ENCODE results near the gene MSI1.

MSI1 gene

GRCh38 chr12:120367233-120367923 is 1.6 kb downstream of the MSI1 start:
- Histone ChIP-seq H3K36me3 (ENCODE audit: low read depth) (no peaks in the 10 kb centered on the region), H3K9me3 (ENCODE audit: severe bottlenecking) (no peaks in the 10 kb centered on the region), H3K4me1 (ENCODE audit: insufficient read depth, poor library complexity, severe bottlenecking) (no peaks in the 10 kb centered on the region), H3K27me3 (ENCODE audit: insufficient read depth, poor library complexity, severe bottlenecking) (peaks cover 43% of the 10 kb centered on the region), H3K4me3 (ENCODE audit: severe bottlenecking) (no peak overlapping the region), H3K27ac (ENCODE audit: poor library complexity, severe bottlenecking) (no peak overlapping the region)
- DNase-seq (ENCODE audit: low spot score) (no peak), ATAC-seq (ENCODE audit: low read depth) (no peak)
- TF ChIP-seq CTCF (IDR thresholded peaks at IDR 0.05; ENCODE audit: poor library complexity, severe bottlenecking), result peak; percentile 18

- no peaks in the 10 kb centered on the region for H3K9me3 ChIP-seq (ENCODE audit: severe bottlenecking)
- H3K4me3 ChIP-seq (ENCODE audit: severe bottlenecking), result no peak overlapping the region
- TF ChIP-seq CTCF (IDR thresholded peaks at IDR 0.05; ENCODE audit: poor library complexity, severe bottlenecking), result no peak
- H3K4me1 ChIP-seq (ENCODE audit: insufficient read depth, poor library complexity, severe bottlenecking), result no peaks in the 10 kb centered on the region
- H3K36me3 ChIP-seq (ENCODE audit: low read depth), result no peaks in the 10 kb centered on the region
- H3K27ac ChIP-seq (ENCODE audit: poor library complexity, severe bottlenecking), result no peak overlapping the region
- no peak for DNase-seq (ENCODE audit: low spot score)
- peaks cover 39% of the 10 kb centered on the region for H3K27me3 ChIP-seq (ENCODE audit: insufficient read depth, poor library complexity, severe bottlenecking)
- ATAC-seq (ENCODE audit: low read depth), result no peak
These were observed 2.1 kb downstream of the MSI1 start for GRCh38 chr12:120366845-120367232.

- ATAC-seq (ENCODE audit: low read depth) (no peak), DNase-seq (ENCODE audit: low spot score) (no peak)
- TF ChIP-seq CTCF (IDR thresholded peaks at IDR 0.05; ENCODE audit: poor library complexity, severe bottlenecking), result no peak
- no peaks in the 10 kb centered on the region for H3K36me3 ChIP-seq (ENCODE audit: low read depth)
- H3K4me1 ChIP-seq (ENCODE audit: insufficient read depth, poor library complexity, severe bottlenecking), result no peaks in the 10 kb centered on the region
- H3K4me3 ChIP-seq (ENCODE audit: severe bottlenecking), result no peak overlapping the region
- peaks cover 34% of the 10 kb centered on the region for H3K27me3 ChIP-seq (ENCODE audit: insufficient read depth, poor library complexity, severe bottlenecking)
- H3K9me3 ChIP-seq (ENCODE audit: severe bottlenecking), result no peaks in the 10 kb centered on the region
- no peak overlapping the region for H3K27ac ChIP-seq (ENCODE audit: poor library complexity, severe bottlenecking)
These were observed 2.6 kb downstream of the MSI1 start for GRCh38 chr12:120366341-120366705.

- ATAC-seq (ENCODE audit: low read depth), result no peak
These were observed 3.2 kb downstream of the MSI1 start for GRCh38 chr12:120365675-120366340.

More at GRCh38 chr12:120365675-120366340, 3.2 kb downstream of the MSI1 start:
- H3K27ac ChIP-seq (ENCODE audit: poor library complexity, severe bottlenecking), result no peak overlapping the region
- no peak for TF ChIP-seq CTCF (IDR thresholded peaks at IDR 0.05; ENCODE audit: poor library complexity, severe bottlenecking)
- H3K4me1 ChIP-seq (ENCODE audit: insufficient read depth, poor library complexity, severe bottlenecking), result no peaks in the 10 kb centered on the region
- peaks cover 29% of the 10 kb centered on the region for H3K27me3 ChIP-seq (ENCODE audit: insufficient read depth, poor library complexity, severe bottlenecking)
- no peaks in the 10 kb centered on the region for H3K36me3 ChIP-seq (ENCODE audit: low read depth)
- H3K9me3 ChIP-seq (ENCODE audit: severe bottlenecking), result no peaks in the 10 kb centered on the region
- no peak for DNase-seq (ENCODE audit: low spot score)
- H3K4me3 ChIP-seq (ENCODE audit: severe bottlenecking), result no peak overlapping the region

Measured in RWPE2 (cell line).